Right lobe of liver (tissue), 6 donors: ENCODE measurements around the gene CHAF1A. TPM values are rescaled to one million over a fixed set of nuclear protein-coding genes. Genes with fewer than 3 reads are reported as not detected.

Experiments
- ATAC-seq, 4 donors: fragments of 200-7000 bp; cut with Tn5 transposase; one replicate each; pipeline ENCODE4 v1.9.1; 2020; ENCODE audit warnings: mild to moderate bottlenecking in 4 of 4, moderate library complexity in 4 of 4
- DNase-seq, 3 donors: peaks; one replicate each; pipeline ENCODE4 v3.0.0-alpha.2; 2020
- H3K27ac ChIP-seq, 3 donors: fragments of 200-600 bp; one replicate each; pipeline ENCODE4 v1.8.0; 2022
- H3K27me3 ChIP-seq, 2 donors: fragments of 200-600 bp; one replicate each; pipeline ENCODE4 v1.8.0; 2022
- H3K36me3 ChIP-seq, 4 donors: fragments of 200-600 bp; sonication (generic) in 1 of 4; one replicate each; pipeline versions ENCODE4 v1.5.1 to v1.8.0; 2017 to 2022; ENCODE audit warnings: control low read depth in 1 of 4
- H3K4me1 ChIP-seq, 4 donors: fragments of 200-600 bp; sonication (generic) in 1 of 4; one replicate each; pipeline versions ENCODE4 v1.5.1 to v1.8.0; 2017 to 2022; ENCODE audit warnings: control low read depth in 1 of 4
- H3K4me3 ChIP-seq, 3 donors: fragments of 200-600 bp; one replicate each; pipeline ENCODE4 v1.8.0; 2022
- H3K9me3 ChIP-seq, 4 donors: fragments of 200-600 bp; sonication (generic) in 1 of 4; one replicate each; pipeline versions ENCODE4 v1.5.1 to v1.8.0; 2017 to 2022; ENCODE audit warnings: control low read depth in 1 of 4
- POLR2A ChIP-seq: fragments of 450-650 bp; IDR thresholded peaks from one replicate; pipeline ENCODE4 v1.6.1; 2017; ENCODE audit warnings: antibody characterized with exemption, mild to moderate bottlenecking
- WGBS: methylation state at CpG from one replicate; pipeline ENCODE4 v1.1.6; 2018; ENCODE audit warnings: low coverage, low lambda C conversion rate; ENCODE audit not compliant: insufficient coverage; ENCODE audit errors: missing lambda C conversion rate; 5-methylcytosine and 5-hydroxymethylcytosine counted together
- intact Hi-C, 2 donors: fragments of 100-400 bp; cut with DNase I; formaldehyde crosslinking; loops; one replicate each; pipeline versions ENCODE4 v1.11.2 to v1.14.1; 2022
- total RNA-seq, 6 experiments: library from RNA; depleted of rRNA in 2 of 6; stranded (reverse); fragments of >200 nt in 2 of 6; fragmentation: NEBNext Ultra II Directional in 3 of 6; extraction: Animal tissue kit (Norgen Biotek cat#: 25700) in 3 of 6; gene quantifications; one replicate each; pipeline versions ENCODE4 v1.1.0 to v1.2.4, GENCODE V29; 2016 to 2023
- TF ChIP-seq, protein P1 (sequence below), 4 donors: fragments of 200-600 bp in 3 of 4; fragments of 450-650 bp in 1 of 4; IDR thresholded peaks; one replicate each; pipeline versions ENCODE4 v1.5.1 to v1.8.0; 2016 to 2022; ENCODE audit warnings: antibody characterized with exemption in 4 of 4, mild to moderate bottlenecking in 2 of 4
- donor health status: DM: no; HTN: yes; CAD: no.
- donor health status: DM: no; HTN: no; CAD: no.
- donor health status: DM: no; HTN: no; CAD: no.
- donor health status: DM: no; HTN: yes; CAD: no.
- donor health status: DM: no; HTN: yes; CAD: no.

CHAF1A gene
- total RNA-seq, 6 experiments from 2014 or later, result 3.1 to 9.2 (median 3.5) TPM

DNA sequence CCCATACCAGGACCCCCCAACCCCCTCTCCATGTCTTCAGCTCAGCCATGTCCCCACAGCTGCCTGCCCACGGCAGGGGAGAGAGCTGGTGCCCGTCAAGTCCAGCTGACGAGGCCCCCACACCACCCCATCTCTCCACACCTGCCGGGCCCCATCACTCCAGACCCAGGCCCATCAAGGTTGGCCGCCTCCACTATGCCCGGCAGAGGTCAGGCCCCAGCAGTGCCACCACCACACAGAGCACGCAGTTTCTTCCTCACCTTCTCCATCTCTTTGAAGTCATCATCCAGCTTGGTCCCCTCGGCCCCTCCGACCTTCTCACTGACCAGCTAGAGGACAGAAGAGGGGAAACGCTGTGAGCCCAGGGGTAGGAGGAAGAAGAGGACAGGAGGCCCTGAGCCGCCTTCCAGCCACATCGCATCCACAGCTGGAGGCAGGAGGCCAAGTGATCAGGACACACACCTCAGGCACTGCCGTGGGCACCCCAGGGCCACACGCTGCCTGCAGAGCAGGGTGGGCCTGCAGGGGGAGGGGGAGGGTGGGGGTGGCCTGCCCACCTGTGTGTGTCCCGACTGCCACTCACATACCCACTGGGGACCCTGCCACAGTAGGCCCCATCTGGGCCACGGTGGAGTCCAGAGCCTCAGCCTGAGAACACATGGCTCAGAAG is 35.6 kb upstream of the CHAF1A start:
- no peak for DNase-seq
- no peak for ATAC-seq
- no peak overlapping the region for H3K4me3 ChIP-seq
- no CpG with 5 or more reads among the region's 16 CpGs for WGBS
- peaks cover 0 to 18% (median 5%) of the 10 kb centered on the region in 4 donors for H3K4me1 ChIP-seq
- peaks cover 0 to 43% (median 21%) of the 10 kb centered on the region in 4 donors for H3K36me3 ChIP-seq
- no peaks in the 10 kb centered on the region for H3K27me3 ChIP-seq
- H3K9me3 ChIP-seq, result no peaks in the 10 kb centered on the region
- intact Hi-C loops, result no loop called here
- TF ChIP-seq, protein P1, sequence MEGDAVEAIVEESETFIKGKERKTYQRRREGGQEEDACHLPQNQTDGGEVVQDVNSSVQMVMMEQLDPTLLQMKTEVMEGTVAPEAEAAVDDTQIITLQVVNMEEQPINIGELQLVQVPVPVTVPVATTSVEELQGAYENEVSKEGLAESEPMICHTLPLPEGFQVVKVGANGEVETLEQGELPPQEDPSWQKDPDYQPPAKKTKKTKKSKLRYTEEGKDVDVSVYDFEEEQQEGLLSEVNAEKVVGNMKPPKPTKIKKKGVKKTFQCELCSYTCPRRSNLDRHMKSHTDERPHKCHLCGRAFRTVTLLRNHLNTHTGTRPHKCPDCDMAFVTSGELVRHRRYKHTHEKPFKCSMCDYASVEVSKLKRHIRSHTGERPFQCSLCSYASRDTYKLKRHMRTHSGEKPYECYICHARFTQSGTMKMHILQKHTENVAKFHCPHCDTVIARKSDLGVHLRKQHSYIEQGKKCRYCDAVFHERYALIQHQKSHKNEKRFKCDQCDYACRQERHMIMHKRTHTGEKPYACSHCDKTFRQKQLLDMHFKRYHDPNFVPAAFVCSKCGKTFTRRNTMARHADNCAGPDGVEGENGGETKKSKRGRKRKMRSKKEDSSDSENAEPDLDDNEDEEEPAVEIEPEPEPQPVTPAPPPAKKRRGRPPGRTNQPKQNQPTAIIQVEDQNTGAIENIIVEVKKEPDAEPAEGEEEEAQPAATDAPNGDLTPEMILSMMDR (IDR thresholded peaks at IDR 0.05), result no peak
- no peak for TF ChIP-seq POLR2A
- H3K27ac ChIP-seq, result no peak overlapping the region

DNA sequence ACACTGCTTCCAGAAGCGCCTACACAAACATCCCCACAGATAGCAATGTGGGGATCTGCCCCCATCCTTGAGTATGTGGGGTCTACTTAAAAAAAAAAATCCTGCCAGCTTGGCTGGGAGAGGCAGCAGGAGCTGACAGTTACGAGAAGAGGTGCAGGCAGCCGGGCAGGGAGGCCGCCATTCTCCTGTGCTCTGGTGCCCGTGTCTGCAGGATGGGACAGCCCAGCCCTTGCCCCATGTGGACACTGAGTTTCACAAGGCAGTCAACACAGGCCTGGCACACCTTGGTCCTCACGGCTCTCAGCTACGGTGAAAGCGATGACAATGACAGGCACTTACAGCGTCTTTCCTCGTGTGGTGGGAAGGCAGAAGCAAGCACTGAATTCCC is 35.1 kb upstream of the CHAF1A start:
- Histone ChIP-seq H3K27me3 (no peaks in the 10 kb centered on the region), H3K36me3 (peaks cover 0 to 37% (median 17%) of the 10 kb centered on the region in 4 donors), H3K4me1 (peaks cover 0 to 18% (median 5%) of the 10 kb centered on the region in 4 donors), H3K27ac (no peak overlapping the region), H3K9me3 (no peaks in the 10 kb centered on the region), H3K4me3 (no peak overlapping the region)
- TF ChIP-seq POLR2A, result no peak
- TF ChIP-seq, protein P1 (IDR thresholded peaks at IDR 0.05), result no peak
- WGBS, result 43% methylated on average over 3 of the region's 10 CpGs
- DNase-seq (no peak), ATAC-seq (no peak)
- intact Hi-C loops, result no loop called here

DNA sequence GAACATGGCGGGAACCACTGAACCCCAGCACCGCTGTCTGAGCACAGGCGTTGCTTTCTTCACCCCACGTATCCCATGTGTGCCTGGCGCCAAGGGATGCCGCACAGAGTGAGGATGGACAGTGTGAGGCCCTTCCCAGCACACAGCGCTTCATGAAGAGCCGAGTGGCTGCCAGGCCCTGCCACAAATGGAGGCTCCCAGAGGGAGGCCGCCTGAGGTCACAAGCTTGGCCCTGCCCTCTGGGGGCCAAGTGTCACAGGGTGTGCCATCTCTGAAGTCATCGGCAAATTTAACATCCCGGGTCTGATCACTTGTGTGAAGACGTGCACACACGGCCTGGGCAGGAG is 34.7 kb upstream of the CHAF1A start:
- peaks cover 0 to 18% (median 5%) of the 10 kb centered on the region in 4 donors for H3K4me1 ChIP-seq
- WGBS, result 40% methylated on average over 1 of the region's 13 CpGs
- TF ChIP-seq, protein P1 (IDR thresholded peaks at IDR 0.05), result no peak
- TF ChIP-seq POLR2A, result no peak
- intact Hi-C loops, result no loop called here
- H3K27ac ChIP-seq, result no peak overlapping the region
- H3K36me3 ChIP-seq, result peaks cover 0 to 33% (median 15%) of the 10 kb centered on the region in 4 donors
- ATAC-seq, result no peak
- no peaks in the 10 kb centered on the region for H3K9me3 ChIP-seq
- DNase-seq, result no peak
- no peaks in the 10 kb centered on the region for H3K27me3 ChIP-seq
- no peak overlapping the region for H3K4me3 ChIP-seq

DNA sequence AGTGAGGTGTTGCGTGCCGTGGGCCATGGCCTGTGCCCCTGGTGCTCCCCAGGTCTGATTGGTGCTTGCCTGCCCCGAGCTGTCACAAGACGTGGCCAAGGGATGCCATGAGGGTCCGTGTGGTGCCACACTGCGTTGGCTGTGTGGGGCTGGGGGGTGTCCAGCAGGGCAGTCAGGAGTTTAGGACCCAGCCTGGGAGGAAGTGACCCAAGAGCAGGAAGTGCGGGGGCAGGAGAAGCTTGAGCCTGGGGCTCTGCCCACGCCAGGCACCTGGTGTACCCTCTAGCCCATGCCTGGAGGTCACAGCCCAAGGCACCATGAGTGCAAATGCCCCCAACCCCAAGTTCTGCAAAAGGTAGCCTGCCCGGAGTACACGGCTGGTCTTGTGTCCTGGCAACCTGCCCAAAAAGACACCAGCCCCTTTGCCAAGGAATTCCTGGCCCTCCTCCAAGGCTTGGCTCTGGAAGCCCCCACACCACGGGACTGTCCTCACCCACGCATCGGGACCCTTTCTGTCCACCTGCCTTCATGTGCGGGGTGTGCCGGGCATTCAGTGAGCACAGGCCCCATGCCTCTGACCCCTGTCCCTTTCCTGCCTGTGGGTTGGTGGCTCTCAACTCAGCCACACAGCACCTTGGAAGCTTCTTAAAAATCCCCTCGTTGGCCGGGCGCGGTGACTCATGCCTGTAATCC is 34.2 kb upstream of the CHAF1A start:
- no peaks in the 10 kb centered on the region for H3K9me3 ChIP-seq
- TF ChIP-seq, protein P1 (IDR thresholded peaks at IDR 0.05), result no peak
- TF ChIP-seq POLR2A, result no peak
- peaks cover 0 to 21% (median 5%) of the 10 kb centered on the region in 4 donors for H3K4me1 ChIP-seq
- H3K4me3 ChIP-seq, result no peak overlapping the region
- ATAC-seq (peak in 2 of 4 donors; percentile 2 to 3), DNase-seq (peak in 1 of 3 donors; percentile 55)
- 50% methylated on average over 1 of the region's 19 CpGs for WGBS
- H3K36me3 ChIP-seq, result peaks cover 0 to 28% (median 12%) of the 10 kb centered on the region in 4 donors
- H3K27ac ChIP-seq, result peak overlapping the region in 1 of 3 donors; percentile 58
- intact Hi-C loops, result no loop called here
- H3K27me3 ChIP-seq, result no peaks in the 10 kb centered on the region
